ENCODE measurements around the gene RPL36.
"Not testable (repeated sequence)": the region's sequence is repeated elsewhere in the genome, so short reads cannot be mapped to it uniquely, and the experiment has no call there.

The RPL36 gene

DNA sequence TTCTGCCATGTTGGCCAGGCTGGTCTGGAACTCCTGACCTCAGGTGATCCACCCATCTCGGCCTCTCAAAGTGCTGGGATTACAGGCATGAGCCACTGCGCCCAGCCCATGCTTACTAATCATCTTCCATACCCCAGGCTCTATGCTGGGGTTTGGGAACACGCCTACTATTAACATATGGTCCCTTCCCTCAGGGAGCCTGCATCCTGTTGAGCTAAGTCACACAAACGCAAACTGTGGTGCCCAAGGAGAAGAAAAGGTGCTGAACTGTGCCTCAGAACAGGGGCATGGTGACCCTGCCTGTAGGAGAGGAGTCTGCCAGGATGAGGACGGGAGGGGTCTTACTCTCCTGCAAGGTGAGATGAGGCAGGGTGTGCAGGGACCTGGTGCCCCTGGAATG is 15.4 kb upstream of the RPL36 start:
- no peak for DNase-seq (ENCODE audit: low spot score)

- DNase-seq (ENCODE audit: low spot score): no peak
These were observed 13.9 kb upstream of the RPL36 start for GRCh38 chr19:5676105-5676771.

DNA sequence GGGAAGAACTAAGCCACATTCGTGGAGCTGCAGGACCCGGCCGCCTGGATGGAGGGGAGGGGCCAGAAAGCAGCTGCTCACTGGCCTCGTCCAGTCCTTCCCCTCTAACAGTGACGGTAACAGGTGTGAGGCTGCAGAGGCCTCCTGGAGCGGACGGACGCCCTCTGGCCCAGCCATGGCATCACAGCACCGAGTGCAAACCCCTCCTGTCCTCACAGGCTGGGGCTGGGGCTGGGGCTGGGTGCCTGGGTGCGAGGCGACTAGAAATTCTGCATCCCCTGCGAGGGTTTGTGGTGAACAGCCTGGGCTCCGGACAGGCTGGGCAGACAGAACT is 13.4 kb upstream of the RPL36 start:
- no peak for DNase-seq (ENCODE audit: low spot score)

DNA sequence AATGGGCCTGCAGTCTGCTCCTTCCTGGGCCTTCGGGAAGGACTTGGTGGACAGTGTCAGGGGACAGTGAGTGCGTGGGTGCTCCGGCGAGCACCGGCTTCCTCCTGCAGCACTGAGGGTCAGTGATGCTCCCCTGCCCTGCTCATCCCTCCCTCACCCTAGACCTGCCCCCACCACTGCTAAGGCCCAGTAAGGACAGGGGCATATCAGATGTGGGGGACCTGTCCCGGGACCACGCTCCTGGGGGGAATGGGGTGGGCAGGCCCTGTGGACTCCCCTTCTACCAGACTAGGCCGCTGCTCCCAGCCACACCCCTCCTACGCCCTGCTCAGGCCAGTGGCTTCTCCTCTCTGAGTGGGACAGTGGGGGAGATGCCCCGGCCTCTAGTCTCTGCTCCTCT is 13.0 kb upstream of the RPL36 start:
- no peak for DNase-seq (ENCODE audit: low spot score)

GRCh38 chr19:5677580-5677979 is 12.5 kb upstream of the RPL36 start:
- DNase-seq (ENCODE audit: low spot score): no peak

DNA sequence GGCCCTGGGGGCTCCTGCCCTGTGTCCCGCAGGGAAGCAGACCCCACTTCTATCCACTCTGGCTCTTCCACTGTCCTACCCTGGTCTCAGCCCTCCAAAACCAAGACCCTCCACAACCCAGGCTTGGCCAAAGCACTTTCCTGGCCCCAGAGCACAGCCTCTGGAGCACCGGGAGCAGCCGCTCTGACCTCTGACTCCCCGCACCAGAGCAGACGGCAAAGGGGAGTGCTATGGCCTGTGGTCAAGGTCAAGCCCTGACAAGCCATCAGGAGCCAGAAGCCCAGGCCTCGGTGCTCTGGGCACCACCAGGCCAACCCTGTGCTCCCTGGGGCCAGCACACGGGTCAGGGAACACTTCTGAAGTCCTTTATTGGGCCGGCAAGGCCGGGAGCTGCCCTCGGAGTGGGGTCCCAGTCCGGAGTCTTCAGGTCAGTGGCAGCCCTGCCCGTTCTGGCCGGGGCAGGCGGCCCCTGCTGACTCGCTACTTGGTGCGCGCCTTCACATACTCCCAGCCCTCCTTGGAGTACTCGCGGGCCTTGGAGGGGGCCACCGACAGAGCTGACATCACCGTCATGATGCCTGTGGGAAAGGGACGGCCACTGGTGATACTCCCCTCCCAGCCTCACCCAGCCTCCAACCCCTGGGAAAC is 11.9 kb upstream of the RPL36 start:
- no peak for DNase-seq (ENCODE audit: low spot score)

GRCh38 chr19:5679289-5680083 is 10.6 kb upstream of the RPL36 start:
- DNase-seq (ENCODE audit: low spot score): no peak

GRCh38 chr19:5680084-5680436 is 10.0 kb upstream of the RPL36 start:
- DNase-seq (ENCODE audit: low spot score): peak; percentile 64

GRCh38 chr19:5680437-5681368 is 9.4 kb upstream of the RPL36 start, which contains the start of the genes HSD11B1L and MICOS13:
HSD11B1L (plus strand) TSS chr19:5681027; CDS start chr19:5684833, 3,806 bp downstream.
MICOS13 (minus strand) TSS chr19:5680516; CDS start chr19:5680486, 30 bp downstream.
- DNase-seq (ENCODE audit: low spot score): peak; percentile 97

GRCh38 chr19:5681391-5682106 is 8.5 kb upstream of the RPL36 start:
- no peak for DNase-seq (ENCODE audit: low spot score)

GRCh38 chr19:5682107-5682482 is 8.0 kb upstream of the RPL36 start:
- DNase-seq (ENCODE audit: low spot score): no peak

DNA sequence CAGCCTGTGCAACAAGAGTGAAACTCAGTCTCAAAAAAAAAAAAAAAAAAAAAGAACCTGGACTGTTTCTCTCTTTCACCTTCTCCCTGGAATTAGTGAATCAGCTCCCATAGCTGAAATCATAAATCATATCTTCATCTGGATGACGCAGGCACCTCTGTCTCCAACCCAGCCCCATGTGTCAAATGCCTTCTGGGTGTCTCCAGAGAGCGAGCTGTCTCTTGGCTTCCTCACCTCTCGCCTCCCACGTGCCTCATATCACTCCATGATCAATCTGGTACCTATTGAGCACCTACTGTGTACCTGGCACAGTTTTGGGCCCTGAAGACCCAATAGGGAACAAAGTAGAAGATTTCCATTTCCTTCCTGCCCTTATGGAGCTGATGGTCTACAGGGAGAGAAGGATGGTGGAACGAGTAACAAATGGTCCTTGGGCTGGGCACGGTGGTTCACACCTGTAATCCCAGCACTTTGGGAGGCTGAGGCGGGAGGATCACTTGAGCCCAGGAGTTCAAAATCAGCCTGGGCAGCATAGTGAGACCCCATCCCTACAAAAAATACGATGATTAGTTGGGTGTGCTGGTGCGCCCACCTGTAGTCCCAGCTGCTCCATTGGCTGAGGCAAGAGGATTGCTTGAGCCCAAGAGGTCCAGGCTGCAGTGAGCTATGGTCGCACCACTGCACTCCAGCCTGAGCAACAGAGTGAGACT is 6.8 kb upstream of the RPL36 start:
- no peak for DNase-seq (ENCODE audit: low spot score)

DNA sequence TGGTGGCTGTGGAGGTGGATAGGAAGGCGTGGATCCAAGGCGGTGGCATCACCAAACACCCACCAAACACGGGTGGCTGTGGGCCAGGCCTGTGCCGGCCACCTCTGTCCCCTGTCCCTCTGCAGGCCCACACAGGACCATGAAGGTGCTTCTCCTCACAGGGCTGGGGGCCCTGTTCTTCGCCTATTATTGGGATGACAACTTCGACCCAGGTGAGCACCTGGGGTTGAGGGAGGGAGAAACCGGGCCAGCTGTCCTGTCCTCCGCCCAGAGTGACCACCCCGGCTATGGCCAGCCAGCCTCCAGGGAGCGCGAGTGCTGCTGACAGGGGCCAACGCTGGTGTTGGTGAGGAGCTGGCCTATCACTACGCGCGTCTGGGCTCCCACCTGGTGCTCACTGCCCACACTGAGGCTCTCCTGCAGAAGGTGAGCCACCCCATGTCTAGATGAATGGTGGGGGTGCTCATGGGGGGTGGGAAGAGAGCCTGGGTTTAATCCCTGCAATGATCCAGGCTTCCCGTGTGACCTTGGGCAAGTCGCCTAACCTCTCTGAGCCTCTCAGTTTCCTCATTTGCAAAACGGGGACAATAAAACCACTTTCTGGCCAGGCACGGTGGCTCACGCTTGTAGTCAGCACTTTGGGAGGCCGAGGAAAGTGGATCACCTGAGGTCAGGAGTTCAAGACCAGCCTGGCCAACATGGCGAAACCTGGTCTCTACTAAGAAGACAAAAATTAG is 5.2 kb upstream of the RPL36 start:
- no peak for DNase-seq (ENCODE audit: low spot score)

- no peak for DNase-seq (ENCODE audit: low spot score)
These were observed 3.8 kb upstream of the RPL36 start for GRCh38 chr19:5686326-5686646.

- peak; percentile 98 for DNase-seq (ENCODE audit: low spot score)
These were observed 3.3 kb upstream of the RPL36 start for GRCh38 chr19:5686647-5687359.

- DNase-seq (ENCODE audit: low spot score): no peak
These were observed 2.5 kb upstream of the RPL36 start for GRCh38 chr19:5687360-5688198.

GRCh38 chr19:5688262-5688881 is 1.7 kb upstream of the RPL36 start:
- not testable (repeated sequence) for DNase-seq (ENCODE audit: low spot score)

Measured in GM03348 (cell line).